Measurements from ENCODE around the gene HLA-DMB. TPM values are rescaled to one million over a fixed set of nuclear protein-coding genes. Genes with fewer than 3 reads are reported as not detected.
"Not testable (repeated sequence)": the region's sequence is repeated elsewhere in the genome, so short reads cannot be mapped to it uniquely, and the experiment has no call there.

Gene HLA-DMB
- total RNA-seq, 1 experiment from 2014 or later = 1.7 TPM

DNA sequence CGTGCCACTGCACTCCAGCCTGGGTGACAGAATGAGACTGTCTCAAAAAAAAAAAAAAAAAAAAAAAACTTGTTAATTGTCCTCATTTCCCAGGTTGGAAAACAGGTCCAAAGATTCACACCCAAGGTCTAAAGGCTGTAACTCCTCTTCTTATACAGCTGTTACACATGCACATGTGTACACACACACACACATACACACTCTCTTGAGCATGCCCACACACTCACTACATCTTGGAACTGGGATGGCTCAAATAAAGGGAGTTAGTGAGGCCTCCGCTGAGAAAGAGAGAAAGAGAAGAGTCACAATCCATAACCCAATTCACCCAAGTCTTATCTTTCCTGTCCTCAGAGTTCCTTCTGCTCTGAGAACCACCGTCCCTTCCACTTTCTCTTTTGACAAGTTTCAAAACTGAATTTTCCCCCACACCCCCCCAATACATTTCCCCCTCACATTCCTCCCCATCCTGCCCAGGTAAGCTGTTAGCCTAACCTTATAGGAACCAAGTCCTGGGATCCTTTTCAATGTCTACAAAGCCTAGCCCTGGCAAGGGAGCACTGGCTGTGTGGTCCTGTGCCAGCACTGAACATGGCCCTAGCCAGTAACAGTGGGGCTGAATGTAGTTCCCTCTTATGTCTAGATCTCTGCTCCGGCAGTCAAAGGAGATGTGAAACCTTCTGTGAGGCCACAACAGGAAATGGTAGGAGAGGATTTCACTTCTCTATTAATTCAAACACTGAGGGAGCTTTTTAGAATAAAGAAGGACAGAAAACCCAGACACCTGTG, 3.2 kb upstream of the HLA-DMB start:
- H3K27me3 ChIP-seq (ENCODE audit: insufficient read depth, low read length) = no peaks in the 10 kb centered on the region
- no peak overlapping the region for H3K27ac Mint-ChIP-seq
- H2BK20ac ChIP-seq (ENCODE audit: low read depth, low read length, poor library complexity, severe bottlenecking) = no peak overlapping the region
- H3K36me3 Mint-ChIP-seq (ENCODE audit: insufficient read depth in 1 of 3, low read depth in 3 of 3) = no peaks in the 10 kb centered on the region
- no peak overlapping the region for H2BK5ac ChIP-seq (ENCODE audit: insufficient read length, low read length)
- no peaks in the 10 kb centered on the region for H3K79me1 ChIP-seq (ENCODE audit: insufficient read depth, low read depth, low read length, poor library complexity, severe bottlenecking)
- peaks cover 14 to 18% of the 10 kb centered on the region in 2 experiments for H3K4me1 Mint-ChIP-seq
- H3K9me3 Mint-ChIP-seq = no peaks in the 10 kb centered on the region
- no peak overlapping the region for H3K4me3 Mint-ChIP-seq
- no peak overlapping the region for H4K5ac ChIP-seq (ENCODE audit: insufficient read length, low read depth, low read length)
- H3K9ac ChIP-seq (ENCODE audit: extremely low read depth, insufficient read length, low read length) = no peak overlapping the region
- no peaks in the 10 kb centered on the region for H4K20me1 ChIP-seq (ENCODE audit: control insufficient read depth, insufficient read depth, insufficient read length)
- no peak overlapping the region for H3K23ac ChIP-seq (ENCODE audit: insufficient read length, low read depth, low read length)
- no peak overlapping the region for H3K4ac ChIP-seq (ENCODE audit: low read depth, low read length)
- no CpG with 5 or more reads among the region's 4 CpGs for WGBS (ENCODE audit: extremely low coverage, insufficient read length, low lambda C conversion rate)
- DNase-seq = no peak
- H3K27ac ChIP-seq (ENCODE audit: insufficient read length, low read depth, low read length) = no peak overlapping the region
- no peak overlapping the region for H2BK12ac ChIP-seq (ENCODE audit: insufficient read length, low read depth, low read length)
- no peak overlapping the region for H2AK5ac ChIP-seq (ENCODE audit: insufficient read length, low read length)
- H2BK15ac ChIP-seq (ENCODE audit: low read depth, low read length) = no peak overlapping the region
- H3K14ac ChIP-seq (ENCODE audit: insufficient read depth, low read length) = no peak overlapping the region
- H3K56ac ChIP-seq (ENCODE audit: insufficient read length, low read depth, low read length) = no peak overlapping the region
- no peak overlapping the region for H2AFZ ChIP-seq (ENCODE audit: low read length)
- H3K27me3 Mint-ChIP-seq (ENCODE audit: low read depth) = peaks cover 3% of the 10 kb centered on the region; the same call in 1 of the 2 replicates
- no peak overlapping the region for H4K8ac ChIP-seq (replicated peaks; ENCODE audit: insufficient read length, low read depth, low read length)
- no peaks in the 10 kb centered on the region for H3K23me2 ChIP-seq (ENCODE audit: insufficient read length, low read depth, low read length, poor library complexity, severe bottlenecking)
- H4K91ac ChIP-seq (ENCODE audit: insufficient read length, low read depth, low read length) = no peak overlapping the region
- H3K79me2 ChIP-seq (ENCODE audit: insufficient read depth, low read length) = no peaks in the 10 kb centered on the region
- no peak overlapping the region for H3K18ac ChIP-seq (ENCODE audit: insufficient read length, low read depth, low read length)
- no peak for TF ChIP-seq CTCF (conservative IDR thresholded peaks at IDR 0.05)
- no peak overlapping the region for H2BK120ac ChIP-seq (ENCODE audit: low read depth, low read length, poor library complexity, severe bottlenecking)
- H3K9me3 ChIP-seq (ENCODE audit: control insufficient read depth, low read depth, low read length) = no peaks in the 10 kb centered on the region
- H3K4me2 ChIP-seq (ENCODE audit: insufficient read depth, insufficient read length, low read length) = no peak overlapping the region
- H3K4me1 ChIP-seq (ENCODE audit: insufficient read depth, low read length) = no peaks in the 10 kb centered on the region
- no peak overlapping the region for H3T11ph ChIP-seq (ENCODE audit: low read length)

GRCh38 chr6:32942555-32943123, 1.8 kb upstream of the HLA-DMB start:
- not testable (repeated sequence) for H3T11ph ChIP-seq (ENCODE audit: low read length); H3K4me2 ChIP-seq (ENCODE audit: insufficient read depth, insufficient read length, low read length); H3K9me3 Mint-ChIP-seq; H3K14ac ChIP-seq (ENCODE audit: insufficient read depth, low read length); H3K4me1 ChIP-seq (ENCODE audit: insufficient read depth, low read length); H3K27me3 Mint-ChIP-seq (ENCODE audit: low read depth); H2BK20ac ChIP-seq (ENCODE audit: low read depth, low read length, poor library complexity, severe bottlenecking); H3K4me3 Mint-ChIP-seq; H2AK5ac ChIP-seq (ENCODE audit: insufficient read length, low read length); H3K27me3 ChIP-seq (ENCODE audit: insufficient read depth, low read length); H3K79me2 ChIP-seq (ENCODE audit: insufficient read depth, low read length); H4K91ac ChIP-seq (ENCODE audit: insufficient read length, low read depth, low read length); H2BK15ac ChIP-seq (ENCODE audit: low read depth, low read length); H3K27ac ChIP-seq (ENCODE audit: insufficient read length, low read depth, low read length); H3K79me1 ChIP-seq (ENCODE audit: insufficient read depth, low read depth, low read length, poor library complexity, severe bottlenecking); H3K9me3 ChIP-seq (ENCODE audit: control insufficient read depth, low read depth, low read length); H3K23ac ChIP-seq (ENCODE audit: insufficient read length, low read depth, low read length); H4K20me1 ChIP-seq (ENCODE audit: control insufficient read depth, insufficient read depth, insufficient read length); H3K9ac ChIP-seq (ENCODE audit: extremely low read depth, insufficient read length, low read length); H3K36me3 Mint-ChIP-seq (ENCODE audit: insufficient read depth in 1 of 3, low read depth in 3 of 3); H3K56ac ChIP-seq (ENCODE audit: insufficient read length, low read depth, low read length); H4K5ac ChIP-seq (ENCODE audit: insufficient read length, low read depth, low read length); H3K23me2 ChIP-seq (ENCODE audit: insufficient read length, low read depth, low read length, poor library complexity, severe bottlenecking); H3K18ac ChIP-seq (ENCODE audit: insufficient read length, low read depth, low read length); DNase-seq; H2BK12ac ChIP-seq (ENCODE audit: insufficient read length, low read depth, low read length); H2BK120ac ChIP-seq (ENCODE audit: low read depth, low read length, poor library complexity, severe bottlenecking); H4K8ac ChIP-seq (replicated peaks; ENCODE audit: insufficient read length, low read depth, low read length); H2BK5ac ChIP-seq (ENCODE audit: insufficient read length, low read length); H3K4ac ChIP-seq (ENCODE audit: low read depth, low read length); H2AFZ ChIP-seq (ENCODE audit: low read length); H3K27ac Mint-ChIP-seq
- peaks cover 12 to 14% of the 10 kb centered on the region in 2 experiments for H3K4me1 Mint-ChIP-seq
- WGBS (ENCODE audit: extremely low coverage, insufficient read length, low lambda C conversion rate) = no CpG with 5 or more reads among the region's 9 CpGs
